Trophoblast cell (in vitro differentiated cells and primary cell): Measurements from ENCODE around the gene LIN7C.

Experiments
- DNase-seq, 2 donors: peaks; one replicate each; pipeline ENCODE4 v3.0.0-alpha.2; 2016
- H2AFZ ChIP-seq: 2 replicates; pipeline ENCODE4 v1.6.1; 2013; ENCODE audit warnings: low read length, moderate library complexity, mild to moderate bottlenecking; ENCODE audit not compliant: insufficient read depth, poor library complexity
- H2AK5ac ChIP-seq: 2 replicates; pipeline ENCODE4 v1.6.1; 2013; ENCODE audit warnings: mild to moderate bottlenecking, low read length
- H2BK120ac ChIP-seq: 2 replicates; pipeline ENCODE4 v1.6.1; 2013; ENCODE audit warnings: low read length, mild to moderate bottlenecking, moderate library complexity; ENCODE audit not compliant: insufficient read depth, poor library complexity
- H2BK12ac ChIP-seq: 2 replicates; pipeline ENCODE4 v1.6.1; 2013; ENCODE audit warnings: mild to moderate bottlenecking, low read length, moderate library complexity
- H2BK5ac ChIP-seq: 2 replicates; pipeline ENCODE4 v1.6.1; 2013; ENCODE audit warnings: low read length, low read depth, moderate library complexity, mild to moderate bottlenecking; ENCODE audit not compliant: poor library complexity
- H3K14ac ChIP-seq: 2 replicates; pipeline ENCODE4 v1.6.1; 2013; ENCODE audit warnings: mild to moderate bottlenecking, low read length
- H3K18ac ChIP-seq: 2 replicates; pipeline ENCODE4 v1.6.1; 2013; ENCODE audit warnings: mild to moderate bottlenecking, low read length
- H3K23ac ChIP-seq: 2 replicates; pipeline ENCODE4 v1.6.1; 2013; ENCODE audit warnings: low read length
- H3K27ac ChIP-seq: 2 replicates; pipeline ENCODE4 v1.5.1; 2013; ENCODE audit warnings: low read depth, mild to moderate bottlenecking, inconsistent platforms, low read length, moderate library complexity
- H3K27me3 ChIP-seq: 2 replicates; pipeline ENCODE4 v1.6.1; 2013; ENCODE audit warnings: inconsistent platforms, mild to moderate bottlenecking, low read length, moderate library complexity; ENCODE audit not compliant: insufficient read depth
- H3K36me3 ChIP-seq, 2 experiments: 1 replicate in 1 of 2; 2 replicates in 1 of 2; pipeline ENCODE4 v1.6.1; 2013; ENCODE audit warnings: low read length in 2 of 2, mild to moderate bottlenecking in 2 of 2, moderate library complexity in 1 of 2; ENCODE audit not compliant: insufficient read depth in 2 of 2, control insufficient read depth in 1 of 2
- H3K4ac ChIP-seq: 2 replicates; pipeline ENCODE4 v1.6.1; 2013; ENCODE audit warnings: low read depth, mild to moderate bottlenecking, low read length, moderate library complexity
- H3K4me1 ChIP-seq, 2 experiments: 1 replicate in 1 of 2; 2 replicates in 1 of 2; pipeline ENCODE4 v1.6.1; 2013; ENCODE audit warnings: low read length in 2 of 2, mild to moderate bottlenecking in 2 of 2, moderate library complexity in 1 of 2; ENCODE audit not compliant: insufficient read depth in 2 of 2, control insufficient read depth in 1 of 2
- H3K4me2 ChIP-seq: 2 replicates; pipeline ENCODE4 v1.6.1; 2013; ENCODE audit warnings: inconsistent platforms, mild to moderate bottlenecking, low read length, moderate library complexity
- H3K4me3 ChIP-seq: 2 replicates; pipeline ENCODE4 v1.5.1; 2013; ENCODE audit warnings: mild to moderate bottlenecking, low read depth, low read length, inconsistent platforms
- H3K79me1 ChIP-seq: one replicate; pipeline ENCODE4 v1.6.1; 2013; ENCODE audit warnings: low read length
- H3K79me2 ChIP-seq: 2 replicates; pipeline ENCODE4 v1.6.1; 2013; ENCODE audit warnings: low read length, mild to moderate bottlenecking; ENCODE audit not compliant: control insufficient read depth, insufficient read depth, poor library complexity
- H3K9ac ChIP-seq: 2 replicates; pipeline ENCODE4 v1.6.1; 2013; ENCODE audit warnings: mild to moderate bottlenecking, low read length
- H3K9me3 ChIP-seq: 2 replicates; pipeline ENCODE4 v1.6.1; 2013; ENCODE audit warnings: low read depth, mild to moderate bottlenecking, control low read depth, inconsistent platforms, low read length; ENCODE audit not compliant: insufficient read depth
- H4K12ac ChIP-seq: 2 replicates; pipeline ENCODE4 v1.6.1; 2013; ENCODE audit warnings: low read depth, mild to moderate bottlenecking, low read length, moderate library complexity
- H4K8ac ChIP-seq: 2 replicates; pipeline ENCODE4 v1.6.1; 2013; ENCODE audit warnings: low read depth, mild to moderate bottlenecking, low read length, moderate library complexity
- H4K91ac ChIP-seq: one replicate; pipeline ENCODE4 v1.6.1; 2013; ENCODE audit warnings: low read depth, mild to moderate bottlenecking, low read length, moderate library complexity
- WGBS: extraction: QIAGEN DNeasy Blood & Tissue Kit; methylation state at CpG from one replicate; pipeline ENCODE4 v1.1.7; 2013; ENCODE audit warnings: missing lambda C conversion rate; ENCODE audit not compliant: insufficient read length, insufficient coverage; ENCODE audit errors: extremely low coverage; 5-methylcytosine and 5-hydroxymethylcytosine counted together

Gene LIN7C

GRCh38 chr11:27468209-27468994 is 38.2 kb downstream of the LIN7C start:
- Histone ChIP-seq H3K27ac (no peak overlapping the region), H3K79me2 (peaks cover 9% of the 10 kb centered on the region)
- peak; percentile 78 to 97 for DNase-seq

DNA sequence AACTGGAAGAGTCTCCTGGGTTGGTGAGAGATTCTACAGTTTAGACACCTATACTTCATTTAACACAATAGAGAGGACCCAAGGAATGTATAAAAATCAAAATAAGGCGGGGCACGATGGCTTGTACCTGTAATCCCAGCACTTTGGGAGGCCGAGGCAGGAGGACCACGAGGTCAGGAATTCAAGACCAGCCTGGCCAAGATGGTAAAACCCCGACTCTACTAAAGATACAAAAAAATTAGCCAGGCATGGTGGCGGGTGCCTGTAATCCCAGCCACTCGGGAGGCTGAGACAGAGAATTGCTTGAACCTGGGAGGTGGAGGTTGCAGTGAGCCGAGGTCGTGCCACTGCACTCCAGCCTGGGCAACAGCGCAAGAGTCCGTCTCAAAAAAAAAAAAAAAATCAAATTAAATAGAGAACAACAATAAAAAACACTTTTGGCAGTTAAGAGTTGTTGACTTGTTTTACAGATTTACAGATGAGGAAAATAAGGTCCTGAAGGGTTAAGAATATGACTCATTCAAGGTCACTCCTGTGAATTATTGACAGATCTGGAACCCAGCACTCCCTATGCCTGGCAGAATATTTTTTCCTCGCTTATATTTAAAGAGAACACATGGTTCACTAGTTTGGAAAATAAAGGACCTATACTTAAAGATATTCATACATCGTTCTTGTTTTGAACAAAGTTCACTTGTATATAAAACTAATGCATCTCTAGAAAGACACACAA is 39.2 kb downstream of the LIN7C start:
- WGBS, result no CpG with 5 or more reads among the region's 13 CpGs
- Histone ChIP-seq H2BK5ac (no peak overlapping the region), H3K27ac (no peak overlapping the region), H3K9ac (no peak overlapping the region), H3K36me3 (no peaks in the 10 kb centered on the region), H3K4me3 (no peak overlapping the region), H3K18ac (no peak overlapping the region), H2AK5ac (no peak overlapping the region), H3K4me2 (no peak overlapping the region), H2BK12ac (no peak overlapping the region), H2AFZ (no peak overlapping the region), H3K9me3 (no peaks in the 10 kb centered on the region), H4K12ac (no peak overlapping the region), H3K4ac (peak overlapping the region; percentile 82), H3K4me1 (peaks cover 5 to 13% of the 10 kb centered on the region in 2 experiments), H3K14ac (no peak overlapping the region), H2BK120ac (no peak overlapping the region), H3K79me1 (peaks cover 7% of the 10 kb centered on the region), H4K91ac (no peak overlapping the region), H3K79me2 (peaks cover 9% of the 10 kb centered on the region), H4K8ac (no peak overlapping the region), H3K23ac (no peak overlapping the region), H3K27me3 (no peaks in the 10 kb centered on the region)
- no peak for DNase-seq

More at GRCh38 chr11:27468209-27468994, 38.2 kb downstream of the LIN7C start:
- H3K27me3 ChIP-seq, result no peaks in the 10 kb centered on the region
- H3K4ac ChIP-seq, result no peak overlapping the region
- H4K91ac ChIP-seq, result no peak overlapping the region
- H2AK5ac ChIP-seq, result no peak overlapping the region
- H3K14ac ChIP-seq, result no peak overlapping the region
- H4K12ac ChIP-seq, result no peak overlapping the region
- no CpG with 5 or more reads among the region's 5 CpGs for whole genome bisulfite sequencing
- no peak overlapping the region for H4K8ac ChIP-seq
- H3K9me3 ChIP-seq, result no peaks in the 10 kb centered on the region
- no peak overlapping the region for H2BK120ac ChIP-seq
- H3K18ac ChIP-seq, result no peak overlapping the region
- no peak overlapping the region for H2AFZ ChIP-seq
- H3K36me3 ChIP-seq, result no peaks in the 10 kb centered on the region
- H2BK12ac ChIP-seq, result no peak overlapping the region
- H3K4me1 ChIP-seq, result peaks cover 6 to 14% of the 10 kb centered on the region in 2 experiments
- no peak overlapping the region for H3K4me3 ChIP-seq
- peak overlapping the region; percentile 37 for H3K4me2 ChIP-seq
- peaks cover 9% of the 10 kb centered on the region for H3K79me1 ChIP-seq
- H3K9ac ChIP-seq, result no peak overlapping the region
- no peak overlapping the region for H3K23ac ChIP-seq
- H2BK5ac ChIP-seq, result no peak overlapping the region

DNA sequence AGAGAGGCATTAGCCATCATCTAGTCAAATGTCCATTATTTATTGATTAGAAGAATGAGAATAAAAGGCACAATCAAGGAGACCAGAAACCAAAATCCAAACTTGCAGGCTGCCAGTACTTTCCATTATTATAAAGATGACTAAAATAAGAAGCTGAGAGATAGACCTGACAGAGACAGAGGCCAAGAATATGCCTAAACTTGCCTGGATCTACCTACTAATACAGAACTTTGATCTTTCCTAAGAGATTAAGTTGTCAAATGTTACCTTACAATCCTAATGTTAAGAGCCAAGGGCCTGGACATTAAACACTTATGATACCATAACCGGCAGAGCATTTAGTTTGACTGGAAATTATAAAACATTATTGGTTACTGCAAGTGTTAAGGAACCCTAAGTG is 40.2 kb downstream of the LIN7C start:
- H2AK5ac ChIP-seq, result no peak overlapping the region
- no peak overlapping the region for H3K9ac ChIP-seq
- peaks cover 5 to 13% of the 10 kb centered on the region in 2 experiments for H3K4me1 ChIP-seq
- H3K4me2 ChIP-seq, result no peak overlapping the region
- no peak overlapping the region for H3K14ac ChIP-seq
- H2BK12ac ChIP-seq, result no peak overlapping the region
- no peak overlapping the region for H4K91ac ChIP-seq
- H3K9me3 ChIP-seq, result no peaks in the 10 kb centered on the region
- no peak overlapping the region for H4K12ac ChIP-seq
- no CpG with 5 or more reads among the region's 1 CpG for WGBS
- H3K18ac ChIP-seq, result no peak overlapping the region
- H3K36me3 ChIP-seq, result no peaks in the 10 kb centered on the region
- H3K23ac ChIP-seq, result no peak overlapping the region
- no peak overlapping the region for H3K27ac ChIP-seq
- no peak overlapping the region for H4K8ac ChIP-seq
- no peak overlapping the region for H2BK120ac ChIP-seq
- peaks cover 3% of the 10 kb centered on the region for H3K79me2 ChIP-seq
- H2AFZ ChIP-seq, result no peak overlapping the region
- H3K27me3 ChIP-seq, result no peaks in the 10 kb centered on the region
- no peak for DNase-seq
- H2BK5ac ChIP-seq, result no peak overlapping the region
- no peak overlapping the region for H3K4me3 ChIP-seq
- H3K79me1 ChIP-seq, result peaks cover 4% of the 10 kb centered on the region
- no peak overlapping the region for H3K4ac ChIP-seq

DNA sequence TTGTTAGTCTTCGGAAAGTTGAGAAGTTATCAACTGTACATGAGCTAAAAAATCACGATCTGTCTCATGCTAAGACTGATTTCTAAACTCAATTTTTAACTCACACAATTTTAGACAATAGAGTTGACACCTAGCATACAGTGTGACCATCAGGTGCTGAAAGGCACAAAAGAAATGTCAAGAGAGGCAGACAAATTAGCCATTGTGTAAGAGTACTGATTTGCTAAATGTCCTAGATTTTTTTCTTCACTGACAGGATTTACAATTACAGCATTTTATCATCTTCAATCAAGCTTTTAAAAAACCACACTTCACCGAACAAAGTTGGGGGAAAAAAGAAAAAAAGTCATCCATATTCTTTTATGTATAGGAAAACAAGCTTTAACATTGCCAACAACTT is 40.9 kb downstream of the LIN7C start:
- Histone ChIP-seq H3K9ac (no peak overlapping the region), H3K27ac (no peak overlapping the region), H3K18ac (no peak overlapping the region), H2AK5ac (no peak overlapping the region), H3K27me3 (no peaks in the 10 kb centered on the region), H3K4me1 (peaks cover 5 to 13% of the 10 kb centered on the region in 2 experiments), H2BK120ac (no peak overlapping the region), H3K23ac (no peak overlapping the region), H3K79me2 (peaks cover 2% of the 10 kb centered on the region), H2BK5ac (no peak overlapping the region), H3K4me2 (no peak overlapping the region), H4K8ac (no peak overlapping the region), H2AFZ (no peak overlapping the region), H3K14ac (no peak overlapping the region), H3K36me3 (no peaks in the 10 kb centered on the region), H2BK12ac (no peak overlapping the region), H4K12ac (no peak overlapping the region), H3K79me1 (peaks cover 3% of the 10 kb centered on the region), H3K9me3 (no peaks in the 10 kb centered on the region), H3K4me3 (no peak overlapping the region), H3K4ac (no peak overlapping the region), H4K91ac (no peak overlapping the region)
- no CpG with 5 or more reads among the region's 3 CpGs for WGBS
- DNase-seq, result no peak
